ENCODE data around the gene SLC1A3.
A peak's percentile ranks its signal among the peaks of the same experiment; 100 is the strongest.
"Not testable (repeated sequence)": the region's sequence is repeated elsewhere in the genome, so short reads cannot be mapped to it uniquely, and the experiment has no call there.

SLC1A3 gene

DNA sequence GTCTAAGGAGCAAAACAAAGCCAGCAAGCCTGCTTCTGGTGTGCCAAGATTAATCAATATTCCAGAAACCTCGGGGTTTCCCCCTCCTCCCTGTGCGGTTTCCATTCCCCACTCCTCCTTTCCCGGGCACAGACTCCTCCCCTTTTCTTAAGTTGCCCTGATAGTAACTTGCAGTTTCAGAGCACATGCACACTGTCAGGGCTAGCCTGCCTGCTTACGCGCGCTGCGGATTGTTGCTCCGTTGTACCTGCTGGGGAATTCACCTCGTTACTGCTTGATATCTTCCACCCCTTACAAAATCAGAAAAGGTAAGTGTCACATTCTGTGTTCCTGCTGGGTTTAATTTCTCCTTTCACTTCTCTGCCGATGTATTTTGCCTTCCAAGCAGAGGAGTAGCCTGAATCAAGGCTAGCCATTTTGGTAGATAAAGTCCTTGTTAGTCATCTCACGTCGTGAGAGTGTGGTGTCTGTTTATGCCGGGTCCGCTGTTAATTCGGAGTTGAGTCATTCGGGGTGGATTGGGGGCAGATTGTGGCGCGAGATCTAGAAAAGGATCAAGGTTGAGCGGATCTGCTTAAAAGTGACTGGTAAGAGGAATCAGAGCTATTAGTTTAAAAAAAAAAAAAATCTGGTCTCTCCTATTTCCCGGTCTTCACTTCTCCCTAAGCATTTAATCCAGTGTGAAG lies at the start of gene SLC1A3:
TSS of gene SLC1A3 (plus strand) at position 179 of the 686 bp plus-strand sequence. CDS start 1,818 bp downstream, outside the sequence.
- DNase-seq (ENCODE audit: low read depth), result peak; percentile 51

DNA sequence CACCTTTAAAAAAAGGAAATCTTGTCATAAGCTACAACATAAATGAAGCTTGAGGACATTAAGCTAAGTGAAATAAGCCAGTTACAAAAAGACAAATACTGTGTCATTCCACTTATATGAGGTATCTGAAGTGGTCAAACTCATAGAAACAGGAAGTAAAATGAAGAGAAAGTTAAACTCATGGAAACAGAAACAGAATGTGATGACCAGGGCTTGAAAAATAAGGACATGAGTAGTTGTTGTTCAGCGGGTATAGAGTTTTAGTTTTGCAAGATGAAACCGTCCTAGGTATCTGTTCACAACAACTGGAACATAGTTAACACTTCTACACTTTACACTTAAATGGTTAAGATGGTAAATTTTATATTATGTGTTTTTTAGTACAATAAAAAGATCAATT lies 47.8 kb upstream of the SLC1A3 start:
- DNase-seq (ENCODE audit: low read depth), result no peak

DNA sequence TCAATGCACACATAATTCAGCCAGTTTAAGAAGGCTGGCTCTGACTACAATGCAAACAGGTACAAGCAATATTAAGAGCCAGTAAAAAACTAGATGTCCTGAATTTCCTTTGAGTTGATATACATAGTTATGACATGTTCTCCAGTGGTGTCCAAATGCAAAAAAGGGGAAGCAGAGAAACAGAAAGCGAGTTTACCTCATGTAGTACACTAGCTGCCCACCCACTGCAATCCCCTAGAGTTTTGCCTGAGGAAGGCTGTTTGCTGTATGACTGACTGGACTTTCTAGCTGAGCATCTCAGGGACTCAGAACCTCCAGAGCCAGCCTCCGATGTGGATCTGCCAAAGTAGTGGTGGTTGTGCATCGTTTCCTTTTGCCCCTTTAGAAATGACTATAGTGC lies 44.8 kb upstream of the SLC1A3 start:
- DNase-seq (ENCODE audit: low read depth), result no peak

DNA sequence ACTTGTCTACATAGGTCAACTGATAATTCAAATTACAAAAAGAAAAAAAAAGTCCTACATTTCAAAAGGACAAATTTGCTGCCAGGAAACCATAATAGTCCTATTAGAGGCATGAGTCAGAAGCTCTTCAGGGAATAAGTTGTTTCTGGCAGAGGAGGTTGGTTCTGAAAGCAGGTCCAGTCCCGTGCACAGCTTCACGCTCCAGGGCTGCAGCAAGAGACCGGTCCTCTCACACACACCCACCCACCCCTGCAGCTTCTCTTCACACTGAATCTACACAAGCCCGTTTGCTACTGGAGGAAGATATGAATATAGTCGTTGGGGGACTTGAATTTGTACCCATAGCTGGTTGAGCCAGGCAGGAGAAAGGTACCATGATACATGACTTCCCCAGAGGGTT lies 36.9 kb upstream of the SLC1A3 start:
- DNase-seq (ENCODE audit: low read depth), result peak; percentile 28

DNA sequence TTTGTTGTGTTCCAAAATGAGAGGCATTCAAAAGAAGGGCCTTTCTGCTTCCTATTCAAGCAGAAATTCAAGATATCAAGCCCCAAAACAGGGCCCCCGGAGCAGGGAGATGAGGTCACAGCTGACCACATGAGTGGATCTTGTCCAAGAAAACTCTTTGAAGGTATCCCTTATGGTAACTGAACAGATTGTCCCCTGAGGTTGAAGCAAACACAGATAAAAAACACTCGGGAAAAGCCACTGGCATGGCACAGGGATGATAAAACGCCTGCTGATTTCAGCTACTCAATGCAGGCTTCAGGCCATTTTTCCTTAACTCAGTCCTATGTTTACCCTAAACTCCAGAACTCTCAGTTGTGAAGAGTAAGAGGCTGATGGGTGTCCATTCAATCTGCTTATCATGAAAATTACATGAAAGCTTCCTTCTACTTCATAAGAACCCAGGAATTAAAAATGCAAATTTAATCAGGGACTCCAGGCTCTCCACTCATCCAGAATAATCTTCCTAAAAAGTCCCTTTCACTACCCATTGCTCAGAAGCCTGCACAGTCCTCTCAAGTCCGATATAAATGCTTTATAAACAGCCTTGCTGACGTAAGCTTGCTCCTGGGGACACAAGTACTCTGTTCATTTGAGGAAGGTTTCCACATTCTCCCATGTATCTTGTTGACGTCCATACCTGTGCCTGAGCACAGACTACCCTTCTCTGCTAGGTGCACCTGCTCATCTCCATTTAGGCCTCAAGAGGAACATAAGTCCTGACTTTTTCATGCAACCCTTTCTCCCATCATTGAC lies 35.9 kb upstream of the SLC1A3 start:
- DNase-seq (ENCODE audit: low read depth), result no peak

DNA sequence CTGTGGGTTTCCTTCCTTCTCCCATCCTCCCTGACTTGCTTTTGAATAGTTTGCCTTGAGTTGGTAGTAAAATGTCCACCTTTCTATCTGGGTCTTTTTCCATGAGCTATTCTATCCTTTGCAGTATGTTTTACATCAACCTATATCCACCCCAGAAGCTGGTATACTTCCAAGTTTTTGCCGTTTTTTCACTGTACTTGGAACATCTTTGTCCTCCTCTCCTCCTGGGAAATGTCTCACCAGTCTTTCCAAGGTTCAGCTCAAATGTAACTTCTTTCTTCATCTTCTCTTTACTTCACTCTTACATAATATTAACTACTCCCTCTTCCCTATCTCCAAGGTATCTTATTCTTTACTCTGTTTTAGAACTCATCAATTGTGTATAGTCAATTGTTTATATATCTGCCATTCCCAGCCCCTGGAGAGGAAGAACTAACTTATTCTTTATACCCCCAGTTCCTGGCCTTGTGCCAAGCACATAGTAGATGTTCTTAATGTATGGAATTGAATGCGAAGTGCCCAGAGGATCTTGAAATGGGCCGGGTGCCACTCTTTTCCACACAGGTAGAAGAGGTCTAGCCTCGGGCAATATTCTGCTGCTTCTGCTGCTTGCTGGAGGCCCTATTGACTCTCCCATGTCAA lies 34.9 kb upstream of the SLC1A3 start:
- no peak for DNase-seq (ENCODE audit: low read depth)

DNA sequence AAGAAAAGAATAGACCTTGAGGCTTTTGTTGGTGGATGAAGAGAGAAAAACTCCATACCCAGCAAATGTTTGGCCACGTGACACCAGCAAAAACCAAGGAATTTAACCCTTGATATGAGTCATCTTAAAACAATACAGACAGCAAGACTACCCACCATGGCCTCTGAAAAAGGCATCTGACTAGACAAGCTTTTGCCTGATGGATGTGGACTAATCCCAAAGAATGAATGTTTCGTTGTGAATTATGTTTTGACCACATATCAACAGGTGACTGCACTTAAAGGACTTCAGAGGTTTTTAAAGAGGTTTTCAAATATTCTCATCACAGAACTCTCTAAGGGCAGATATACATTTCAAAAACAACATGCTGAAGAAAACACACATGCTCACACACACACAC lies 33.0 kb upstream of the SLC1A3 start:
- DNase-seq (ENCODE audit: low read depth), result peak; percentile 22

DNA sequence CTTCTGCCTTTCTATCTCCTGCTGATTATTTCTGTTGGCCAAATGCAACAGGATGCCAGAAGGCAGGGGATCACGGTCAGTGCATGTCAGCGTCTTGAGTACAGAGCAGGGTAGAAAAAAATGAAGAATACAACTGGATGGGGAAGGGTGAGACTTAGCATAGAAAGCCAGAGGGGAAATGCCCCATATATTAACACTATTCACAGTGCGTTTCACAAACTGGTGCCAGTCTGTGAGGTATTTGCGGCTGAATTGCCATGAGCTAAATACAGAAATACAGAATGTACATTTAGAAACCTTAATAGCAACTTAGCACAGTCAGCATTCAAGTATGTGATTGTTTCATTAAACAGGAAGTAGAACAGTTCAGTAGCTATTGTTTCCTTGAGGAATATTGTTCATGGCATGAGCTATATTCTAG lies 31.0 kb upstream of the SLC1A3 start:
- DNase-seq (ENCODE audit: low read depth), result no peak

DNA sequence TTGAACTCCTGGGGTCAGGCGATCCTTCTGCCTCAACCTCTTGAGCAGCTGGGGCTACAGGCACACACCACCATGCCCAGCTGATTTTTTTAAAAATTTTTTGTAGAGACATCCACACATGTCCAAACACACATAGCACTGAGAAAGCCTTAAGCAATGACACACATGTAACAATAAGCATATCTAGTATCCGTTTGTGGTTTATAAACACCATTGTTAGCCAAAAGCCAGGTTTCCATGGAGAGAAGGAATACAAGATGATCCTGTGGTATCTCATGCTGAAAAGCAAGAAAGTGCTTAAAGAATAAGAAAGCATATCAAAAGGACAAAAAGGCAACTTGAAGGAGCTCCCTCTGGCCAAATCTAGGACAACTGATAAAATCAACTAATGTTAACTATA lies 29.7 kb upstream of the SLC1A3 start:
- DNase-seq (ENCODE audit: low read depth), result no peak

DNA sequence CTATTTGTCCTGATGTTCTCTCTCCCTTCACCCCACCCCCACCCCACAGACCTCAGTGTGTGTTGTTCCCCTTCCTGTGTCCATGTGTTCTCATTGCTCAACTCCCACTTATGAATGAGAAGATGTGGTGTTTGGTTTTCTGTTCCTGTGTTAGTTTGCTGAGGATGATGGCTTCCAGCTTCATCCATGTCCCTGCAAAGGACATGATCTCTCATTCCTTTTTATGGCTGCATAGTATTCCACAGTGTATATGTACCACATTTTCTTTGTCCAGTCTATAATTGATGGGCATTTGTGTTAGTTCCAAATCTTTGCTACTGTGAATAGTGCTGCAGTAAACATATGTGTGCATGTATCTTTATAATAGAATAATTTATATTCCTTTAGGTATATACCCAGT lies 26.5 kb upstream of the SLC1A3 start:
- DNase-seq (ENCODE audit: low read depth), result not testable (repeated sequence)

DNA sequence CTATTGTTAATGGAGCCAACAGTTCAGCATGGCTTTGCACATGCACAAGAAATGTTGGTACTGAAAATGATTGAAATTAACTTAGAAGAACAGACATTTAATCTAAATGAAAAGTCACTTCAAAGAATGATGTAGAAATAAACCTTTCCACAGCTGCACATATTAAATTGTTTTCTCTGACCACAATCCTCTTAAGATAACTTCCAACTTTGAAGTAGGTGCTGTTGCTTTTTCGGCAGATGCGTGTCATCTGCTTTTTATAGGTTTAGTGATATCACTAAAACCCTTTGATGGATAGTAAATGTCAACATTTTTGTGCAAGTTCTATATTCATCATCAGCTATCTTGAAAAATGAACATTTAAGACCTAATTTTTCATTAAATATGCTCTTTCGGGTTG lies 25.3 kb upstream of the SLC1A3 start:
- DNase-seq (ENCODE audit: low read depth), result no peak

DNA sequence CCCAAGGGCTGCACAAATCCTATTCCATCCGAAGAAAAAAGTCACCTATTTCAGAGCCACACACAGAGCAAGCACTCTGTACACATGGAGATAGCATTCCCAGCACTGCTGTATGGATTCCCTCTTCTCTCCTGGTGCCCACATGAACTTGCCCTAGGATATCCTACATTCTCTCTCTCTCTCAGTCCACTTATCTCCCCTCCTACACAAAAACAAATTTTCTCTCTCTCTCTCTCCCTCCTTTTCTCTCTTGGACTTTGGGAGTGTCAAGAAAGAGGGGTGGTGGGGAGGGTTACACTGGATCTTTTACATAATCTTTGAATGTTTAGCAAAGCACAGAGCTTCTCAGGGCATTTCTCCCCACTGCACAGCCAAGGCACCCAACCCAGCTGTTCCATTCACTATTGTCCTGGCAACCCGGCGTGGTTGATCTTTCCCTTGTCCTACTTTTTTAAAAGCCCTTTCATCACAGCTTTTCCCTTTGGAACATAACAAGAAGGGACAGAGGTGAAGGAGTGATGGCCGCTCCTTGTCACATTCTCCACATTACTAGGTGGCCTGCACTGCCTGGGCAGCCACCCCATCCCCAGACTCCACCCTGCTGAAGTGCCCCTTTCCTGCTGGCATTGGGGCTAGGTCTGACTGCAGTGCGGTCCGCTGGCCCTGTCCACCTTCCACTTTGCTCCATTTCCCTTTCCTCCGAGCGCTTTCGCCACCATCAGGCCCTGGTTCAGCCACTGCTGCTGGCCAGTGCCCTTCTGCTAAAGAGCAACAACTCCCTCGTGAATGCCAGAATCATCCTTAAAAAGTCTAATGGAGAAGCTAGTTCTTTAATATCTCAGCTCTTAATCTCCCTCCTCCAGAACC lies 22.2 kb upstream of the SLC1A3 start:
- no peak for DNase-seq (ENCODE audit: low read depth)

DNA sequence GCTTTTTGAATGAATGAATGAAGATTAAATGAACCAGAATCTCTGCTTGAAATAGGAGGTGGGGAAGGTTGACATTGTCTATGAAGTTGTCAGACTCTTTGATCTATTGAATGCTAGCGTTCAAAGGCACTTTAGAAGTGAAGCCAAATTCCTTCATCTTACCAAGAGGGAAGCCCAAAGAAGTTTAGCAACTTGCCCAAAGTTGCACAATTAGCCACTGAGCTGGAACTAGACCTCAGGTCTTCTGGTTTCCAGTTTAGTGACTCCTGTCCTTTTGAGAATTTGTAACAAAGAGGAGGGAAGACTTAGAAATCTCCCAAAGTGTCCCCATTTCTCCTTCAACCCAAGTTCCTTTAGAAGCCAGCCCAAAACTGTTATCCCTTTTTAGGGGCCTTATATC lies 20.7 kb upstream of the SLC1A3 start:
- no peak for DNase-seq (ENCODE audit: low read depth)

DNA sequence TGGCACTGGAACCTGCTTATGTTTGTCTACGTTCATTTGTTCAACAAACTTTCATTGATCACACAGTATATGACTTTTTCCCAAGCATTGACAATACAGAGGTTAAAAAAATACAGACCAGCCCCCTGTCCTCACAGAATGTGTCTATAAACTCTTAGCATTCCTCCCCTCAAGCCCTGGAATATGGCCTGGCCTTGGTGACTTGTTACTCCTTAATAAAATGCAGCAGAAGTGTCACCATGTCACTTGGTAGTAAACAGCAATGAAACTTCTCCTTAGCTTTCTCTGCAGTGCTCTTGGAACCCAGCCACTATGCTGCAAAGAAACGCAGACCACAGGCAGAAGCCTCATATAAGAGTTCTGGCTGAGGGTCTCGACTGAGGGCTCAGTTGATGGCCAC lies 19.1 kb upstream of the SLC1A3 start:
- no peak for DNase-seq (ENCODE audit: low read depth)

DNA sequence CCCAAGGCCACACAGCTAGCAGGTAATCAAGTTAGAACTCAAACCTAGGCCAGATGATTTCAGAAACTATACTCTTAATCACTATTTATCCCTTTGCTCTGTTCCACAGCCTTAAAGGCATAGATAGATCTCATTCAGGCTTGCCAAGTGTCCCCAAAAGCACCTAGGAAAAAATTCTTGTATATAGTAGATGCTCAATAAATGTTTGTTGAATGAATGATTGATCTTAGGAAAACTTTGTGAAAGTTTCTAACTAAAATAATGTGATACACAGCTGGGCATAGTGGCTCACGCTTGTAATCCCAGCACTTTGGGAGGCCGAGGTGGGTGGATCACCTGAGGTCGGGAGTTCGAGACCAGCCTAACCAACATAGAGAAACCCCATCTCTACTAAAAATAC lies 16.7 kb upstream of the SLC1A3 start:
- not testable (repeated sequence) for DNase-seq (ENCODE audit: low read depth)

DNA sequence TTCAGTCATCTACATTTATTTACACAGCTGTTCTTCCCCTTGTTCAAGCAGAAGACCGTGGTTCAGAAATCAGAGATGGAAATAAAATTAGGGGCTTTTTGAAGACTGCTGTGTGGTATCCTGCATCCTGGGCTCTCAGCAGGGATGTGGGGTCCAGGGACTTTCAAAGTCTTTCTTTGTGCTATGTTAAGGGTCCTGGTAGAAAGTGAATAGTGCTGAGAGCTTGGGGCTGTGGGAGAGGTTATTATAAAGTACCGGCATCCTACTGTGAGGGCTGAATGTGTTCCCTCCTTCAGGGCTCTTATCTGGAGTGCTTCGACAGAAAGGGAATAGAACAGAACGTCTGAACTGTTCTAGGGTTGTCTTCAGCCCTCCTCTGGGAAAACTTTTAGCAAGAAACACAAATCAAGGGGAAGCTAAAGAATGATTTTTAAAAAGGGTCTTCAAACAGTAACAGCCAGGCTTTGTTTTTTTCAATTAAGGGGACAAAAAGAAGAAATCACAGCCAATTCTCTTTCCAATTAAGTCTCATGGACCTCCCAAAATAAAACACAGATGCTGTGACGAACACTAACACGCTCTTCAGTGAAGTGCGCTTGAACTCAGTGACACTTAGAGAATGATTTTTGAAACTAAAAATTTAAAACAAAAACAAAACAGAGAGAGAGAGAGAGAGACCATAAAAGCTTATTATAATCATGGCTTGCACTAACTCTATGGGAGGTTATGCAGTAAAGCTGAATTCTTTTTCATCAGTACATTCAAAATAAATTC lies 15.7 kb upstream of the SLC1A3 start:
- no peak for DNase-seq (ENCODE audit: low read depth)

DNA sequence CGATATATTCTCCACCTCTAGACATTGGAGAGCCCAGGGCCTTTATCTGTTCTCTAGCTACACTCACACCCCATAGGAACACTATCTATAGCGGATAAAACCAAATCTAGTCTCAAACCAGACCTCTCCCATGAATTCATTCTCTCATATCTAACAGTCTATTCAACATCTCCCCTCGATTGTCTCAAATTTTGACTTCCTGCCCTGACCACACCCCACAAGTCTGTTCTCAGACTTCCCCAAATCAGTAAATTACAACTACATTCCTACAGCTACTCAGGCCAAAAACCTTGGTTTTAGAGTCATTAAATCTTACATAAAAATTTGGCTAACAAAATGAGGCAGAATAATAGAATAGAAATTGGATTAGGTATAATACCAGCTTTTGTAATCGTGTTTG lies 12.5 kb upstream of the SLC1A3 start:
- no peak for DNase-seq (ENCODE audit: low read depth)

DNA sequence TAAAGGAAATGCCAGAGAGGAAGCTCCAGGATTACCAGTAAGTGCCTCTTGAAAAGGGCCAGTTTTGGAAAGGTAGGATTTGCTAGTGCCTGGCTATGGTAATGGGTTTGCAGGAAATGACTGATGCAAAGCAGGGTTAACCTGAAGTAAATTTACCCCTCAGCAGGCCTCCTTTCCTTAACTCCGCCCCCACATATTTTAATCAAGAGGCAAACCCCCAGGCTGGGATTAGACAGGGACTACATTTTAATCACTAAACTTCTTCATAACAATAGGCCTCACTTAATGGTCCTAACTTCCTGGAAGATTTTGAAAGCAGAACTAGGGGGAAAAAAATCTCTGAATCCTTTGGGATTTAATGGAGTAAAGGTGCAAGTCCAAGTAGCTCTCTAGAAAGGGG lies 10.2 kb upstream of the SLC1A3 start:
- DNase-seq (ENCODE audit: low read depth), result no peak

DNA sequence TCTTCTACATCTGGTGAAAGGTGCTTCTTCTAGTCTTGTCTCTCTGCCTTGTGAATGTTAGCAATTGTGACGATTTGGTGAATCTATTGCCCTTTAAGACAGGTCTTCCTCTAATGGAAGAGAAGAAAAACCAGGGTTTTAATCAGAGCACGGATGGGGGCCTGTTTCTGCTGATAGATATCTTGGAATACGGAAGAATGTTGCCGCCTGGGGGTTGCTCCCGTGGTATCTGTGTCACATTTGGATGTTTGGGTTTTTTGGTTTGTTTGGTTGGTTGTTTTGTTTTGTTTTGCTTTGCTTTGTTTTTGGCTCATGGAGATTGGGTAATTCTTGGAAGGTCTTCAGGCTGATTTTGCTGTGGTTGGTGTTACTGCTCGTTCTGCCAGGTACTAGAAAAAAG lies 9.7 kb upstream of the SLC1A3 start:
- no peak for DNase-seq (ENCODE audit: low read depth)

DNA sequence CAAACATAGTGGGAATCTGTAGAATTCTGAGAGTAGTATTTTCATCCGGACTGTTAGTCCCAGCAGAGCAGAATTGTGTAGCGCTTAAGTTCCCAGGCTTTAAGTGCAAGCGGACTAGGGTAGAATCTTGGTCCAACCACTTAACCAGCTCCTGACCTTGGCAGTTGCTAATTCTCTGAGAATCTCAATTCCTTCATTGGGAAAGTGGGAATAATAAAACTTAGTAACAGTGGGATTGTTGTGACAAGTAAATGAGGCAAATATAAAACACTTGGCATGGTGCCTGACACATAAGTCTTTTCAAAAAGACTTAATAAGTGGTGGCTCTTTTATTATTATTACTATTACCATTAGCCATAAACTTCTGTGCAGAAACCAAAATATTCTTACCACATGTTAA lies 8.4 kb upstream of the SLC1A3 start:
- no peak for DNase-seq (ENCODE audit: low read depth)

DNA sequence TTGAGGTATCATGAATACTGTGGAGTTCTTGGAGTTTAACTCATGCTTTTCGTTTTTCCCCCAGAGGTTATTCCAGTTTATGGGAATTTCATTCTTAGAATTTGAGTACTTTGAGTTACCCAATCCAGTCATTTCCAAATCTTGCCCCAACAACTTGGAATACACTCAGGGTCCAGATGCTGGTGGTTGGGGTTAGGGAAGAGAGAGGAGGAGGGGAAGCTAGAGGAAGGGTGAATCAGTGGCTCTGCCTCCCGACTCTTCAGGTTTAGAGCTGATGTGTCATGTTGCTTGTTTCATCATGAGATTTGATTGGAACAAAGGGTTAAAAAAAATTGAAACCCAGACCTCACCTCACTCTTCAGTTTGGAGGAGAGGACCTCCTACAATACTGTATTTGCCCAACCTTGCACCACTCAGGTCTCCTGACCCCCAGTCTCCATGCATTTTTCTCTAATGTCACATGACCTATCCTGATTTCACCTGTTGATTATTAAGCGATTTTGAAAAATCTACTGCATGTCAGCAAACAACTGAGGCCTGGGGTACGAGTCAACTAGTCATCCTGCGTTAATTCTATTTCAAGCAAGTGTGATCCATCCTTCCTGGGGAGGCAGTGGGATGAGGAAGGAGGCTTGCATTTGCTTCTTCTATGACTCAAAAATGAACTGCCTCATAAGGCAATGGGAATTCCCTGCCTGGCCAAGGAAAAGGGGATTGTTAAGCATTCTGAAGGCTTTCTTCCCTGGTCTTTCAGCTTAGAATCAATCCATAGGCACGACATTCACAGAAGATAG lies 6.2 kb upstream of the SLC1A3 start:
- no peak for DNase-seq (ENCODE audit: low read depth)

All from fibroblast of the conjunctiva (primary cell).